Adrenal gland (tissue), 5 donors: ENCODE results near the gene RHO.

ENCODE experiments used
- POLR2A ChIP-seq, 2 donors: fragments of 450-650 bp; IDR thresholded peaks; one replicate each; pipeline ENCODE4 v1.6.1; 2017; ENCODE audit warnings: antibody characterized with exemption in 2 of 2, mild to moderate bottlenecking in 2 of 2, moderate library complexity in 1 of 2
- TF ChIP-seq, protein P1 (sequence below), 6 experiments: fragments of 450-650 bp in 4 of 6; fragments of 200-600 bp in 2 of 6; sonication (generic) in 1 of 6; IDR thresholded peaks; 1 replicate in 5 of 6; 2 replicates in 1 of 6; pipeline versions ENCODE4 v1.5.1 to v1.8.0; 2016 to 2021; ENCODE audit warnings: antibody characterized with exemption in 6 of 6, mild to moderate bottlenecking in 2 of 6, moderate library complexity in 1 of 6
- donor health status: DM: no; HTN: no; CAD: no.

DNA sequence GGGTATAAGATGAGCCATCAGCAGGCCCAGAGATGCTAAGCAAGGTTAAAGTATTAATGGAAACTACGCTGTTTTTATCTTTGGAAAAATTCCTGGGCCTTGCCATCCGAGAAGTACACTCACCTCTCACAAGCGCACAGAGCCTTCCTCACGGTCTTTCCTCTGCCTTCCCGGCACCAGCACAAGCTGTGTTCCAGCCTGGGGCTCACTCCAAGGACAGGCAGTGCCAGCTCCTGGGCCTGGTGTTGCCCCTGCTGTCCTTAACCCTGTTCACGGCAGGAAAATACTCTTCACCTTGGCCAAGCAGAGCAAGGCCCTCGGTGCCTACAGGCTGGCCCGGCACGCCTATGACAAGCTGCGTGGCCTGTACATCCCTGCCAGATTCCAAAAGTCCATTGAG, 14.3 kb upstream of the RHO start:
- TF ChIP-seq, protein P1, sequence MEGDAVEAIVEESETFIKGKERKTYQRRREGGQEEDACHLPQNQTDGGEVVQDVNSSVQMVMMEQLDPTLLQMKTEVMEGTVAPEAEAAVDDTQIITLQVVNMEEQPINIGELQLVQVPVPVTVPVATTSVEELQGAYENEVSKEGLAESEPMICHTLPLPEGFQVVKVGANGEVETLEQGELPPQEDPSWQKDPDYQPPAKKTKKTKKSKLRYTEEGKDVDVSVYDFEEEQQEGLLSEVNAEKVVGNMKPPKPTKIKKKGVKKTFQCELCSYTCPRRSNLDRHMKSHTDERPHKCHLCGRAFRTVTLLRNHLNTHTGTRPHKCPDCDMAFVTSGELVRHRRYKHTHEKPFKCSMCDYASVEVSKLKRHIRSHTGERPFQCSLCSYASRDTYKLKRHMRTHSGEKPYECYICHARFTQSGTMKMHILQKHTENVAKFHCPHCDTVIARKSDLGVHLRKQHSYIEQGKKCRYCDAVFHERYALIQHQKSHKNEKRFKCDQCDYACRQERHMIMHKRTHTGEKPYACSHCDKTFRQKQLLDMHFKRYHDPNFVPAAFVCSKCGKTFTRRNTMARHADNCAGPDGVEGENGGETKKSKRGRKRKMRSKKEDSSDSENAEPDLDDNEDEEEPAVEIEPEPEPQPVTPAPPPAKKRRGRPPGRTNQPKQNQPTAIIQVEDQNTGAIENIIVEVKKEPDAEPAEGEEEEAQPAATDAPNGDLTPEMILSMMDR (IDR thresholded peaks at IDR 0.05) = no peak
- TF ChIP-seq POLR2A (IDR thresholded peaks at IDR 0.05) = no peak
